Upper lobe of left lung (tissue), 4 donors: ENCODE measurements around the gene FNDC8.

Experiments
- CTCF ChIP-seq, 6 experiments: fragments of 450-650 bp in 4 of 6; fragments of 200-600 bp in 2 of 6; sonication (generic) in 2 of 6; IDR thresholded peaks; one replicate each; pipeline ENCODE4 v1.5.1; 2016 to 2019; ENCODE audit warnings: antibody characterized with exemption in 6 of 6
- POLR2A ChIP-seq, 4 donors: fragments of 450-650 bp; IDR thresholded peaks; one replicate each; pipeline ENCODE4 v1.5.1; 2016 to 2017; ENCODE audit warnings: antibody characterized with exemption in 4 of 4, mild to moderate bottlenecking in 2 of 4
- POLR2AphosphoS5 ChIP-seq, 2 donors: sonication (generic); formaldehyde crosslinking; IDR thresholded peaks; one replicate each; pipeline ENCODE4 v1.5.1; 2017; ENCODE audit warnings: antibody characterized with exemption in 2 of 2

DNA sequence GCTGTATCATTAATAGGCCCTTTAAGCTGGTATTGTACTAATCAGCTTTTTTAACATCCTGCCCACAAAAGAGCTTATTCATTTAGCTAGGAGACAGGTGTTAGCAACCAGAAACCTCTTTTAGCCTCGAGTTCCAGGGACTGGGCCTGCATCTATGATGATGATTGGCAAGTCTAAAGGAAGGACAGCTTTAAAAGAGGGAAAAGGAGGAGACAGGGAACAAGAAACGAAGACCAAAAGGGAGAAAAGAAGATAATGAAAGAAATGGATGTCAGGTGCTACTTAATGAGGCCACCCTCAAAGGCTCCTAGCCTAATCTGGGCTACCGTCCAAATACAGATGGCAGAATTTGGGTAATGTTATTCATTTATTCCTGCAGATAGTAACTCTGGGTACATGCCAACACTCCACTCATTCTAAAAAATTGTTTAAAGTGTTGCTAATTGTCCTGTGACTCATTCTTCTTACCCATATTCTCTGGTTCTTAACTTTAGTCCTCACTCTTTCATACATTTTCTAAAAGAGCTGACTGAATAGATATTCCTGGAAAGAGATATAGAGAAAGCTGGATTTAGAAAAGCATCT, 39.2 kb upstream of the FNDC8 start:
- TF ChIP-seq POLR2A (IDR thresholded peaks at IDR 0.05) (no peak), CTCF (IDR thresholded peaks at IDR 0.05) (no peak), POLR2AphosphoS5 (IDR thresholded peaks at IDR 0.05) (no peak)
